Measurements from ENCODE around the gene BBS9.

GRCh38 chr7:33091111-33091531 lies 38.2 kb upstream of the BBS9 start:
- TF ChIP-seq CTCF (IDR thresholded peaks at IDR 0.05), result no peak
- no peak for TF ChIP-seq POLR2A (IDR thresholded peaks at IDR 0.05)

Measured in heart left ventricle (tissue), 13 donors.